ENCODE results near the gene ARAP1. TPM values are rescaled to one million over a fixed set of nuclear protein-coding genes. Genes with fewer than 3 reads are reported as not detected.

Gene ARAP1
- polyA plus RNA-seq, 3 donors from 2014 or later = 4.7 to 34.6 (median 16.4) TPM

- no peak for DNase-seq
- Mint-ChIP-seq H3K36me3 (peaks cover 0 to 5% (median 0%) of the 10 kb centered on the region in 3 donors), H3K9me3 (no peaks in the 10 kb centered on the region), H3K4me3 (peak overlapping the region; percentile 81 to 96 (median 90)), H3K4me1 (peaks cover 92 to 94% of the 10 kb centered on the region in 2 donors), H3K27me3 (ENCODE audit: low read depth in 3 of 3) (peaks cover 19 to 38% (median 37%) of the 10 kb centered on the region in 3 donors), H3K27ac (peak overlapping the region; percentile 99 to 100 (median 100))
These were observed 11.4 kb downstream of the ARAP1 start for GRCh38 chr11:72740562-72741428.

DNA sequence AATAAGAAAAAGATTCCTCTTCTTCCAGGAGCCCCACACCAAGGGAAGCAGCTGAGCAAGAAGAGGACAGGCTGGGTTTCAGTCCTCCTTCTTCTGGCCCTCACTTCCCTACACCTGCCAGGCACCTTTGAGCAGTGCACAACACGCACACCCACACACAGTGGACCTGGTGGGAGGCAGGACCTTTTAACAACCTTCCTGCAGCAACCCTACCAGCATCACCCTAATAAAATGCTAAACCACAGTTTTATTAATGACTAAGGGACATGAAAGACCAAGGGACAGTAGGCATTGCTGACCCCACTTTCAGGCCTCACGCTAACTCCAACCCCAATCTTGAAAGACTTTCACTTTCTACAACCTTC is 12.2 kb downstream of the ARAP1 start:
- Mint-ChIP-seq H3K4me1 (peaks cover 95 to 97% of the 10 kb centered on the region in 2 donors), H3K4me3 (peak overlapping the region; percentile 81 to 96 (median 90)), H3K27ac (peak overlapping the region; percentile 99 to 100 (median 100)), H3K36me3 (peaks cover 0 to 5% (median 0%) of the 10 kb centered on the region in 3 donors), H3K27me3 (ENCODE audit: low read depth in 3 of 3) (peaks cover 19 to 38% (median 37%) of the 10 kb centered on the region in 3 donors), H3K9me3 (no peaks in the 10 kb centered on the region)
- DNase-seq = peak in 1 of 3 donors; percentile 28

- H3K4me3 Mint-ChIP-seq = peak overlapping the region; percentile 81 to 96 (median 90)
These were observed 12.8 kb downstream of the ARAP1 start for GRCh38 chr11:72739240-72740059.

GRCh38 chr11:72738199-72739141 is 13.7 kb downstream of the ARAP1 start:
- DNase-seq = peak; percentile 68 to 77 (median 71)
- H3K36me3 Mint-ChIP-seq = peaks cover 0 to 5% (median 0%) of the 10 kb centered on the region in 3 donors
- no peaks in the 10 kb centered on the region for H3K9me3 Mint-ChIP-seq
- peak overlapping the region; percentile 81 to 96 (median 90) for H3K4me3 Mint-ChIP-seq
- peaks cover 19 to 36% (median 33%) of the 10 kb centered on the region in 3 donors for H3K27me3 Mint-ChIP-seq (ENCODE audit: low read depth in 3 of 3)
- H3K27ac Mint-ChIP-seq = peak overlapping the region; percentile 99 to 100 (median 100)
- H3K4me1 Mint-ChIP-seq = peaks cover 95 to 97% of the 10 kb centered on the region in 2 donors

More at GRCh38 chr11:72739240-72740059, 12.8 kb downstream of the ARAP1 start:
- Mint-ChIP-seq H3K36me3 (peaks cover 0 to 5% (median 0%) of the 10 kb centered on the region in 3 donors), H3K27me3 (ENCODE audit: low read depth in 3 of 3) (peaks cover 19 to 38% (median 37%) of the 10 kb centered on the region in 3 donors), H3K4me1 (peaks cover 97% of the 10 kb centered on the region in 2 donors), H3K9me3 (no peaks in the 10 kb centered on the region), H3K27ac (peak overlapping the region; percentile 99 to 100 (median 100))
- DNase-seq = peak in 1 of 3 donors; percentile 34

DNA sequence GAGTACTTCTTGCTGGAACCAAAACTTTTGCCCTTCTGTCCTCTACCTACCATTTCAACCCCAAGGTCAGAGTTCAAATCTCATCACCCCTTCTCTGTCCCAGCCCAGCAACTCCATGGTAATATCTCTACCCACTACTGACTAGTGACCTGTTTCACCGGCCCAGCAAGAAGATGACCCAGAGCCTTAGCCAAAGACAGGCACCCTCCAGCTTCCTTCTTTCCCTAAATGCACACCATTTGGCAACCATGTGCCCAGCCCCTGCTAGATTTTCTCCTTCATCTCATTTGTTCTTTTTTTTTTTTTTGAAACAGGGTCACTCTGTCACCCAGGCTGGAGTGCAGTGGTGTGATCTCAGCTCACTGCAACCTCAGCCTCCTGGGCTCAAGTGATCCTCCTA is 14.9 kb downstream of the ARAP1 start:
- H3K36me3 Mint-ChIP-seq = peaks cover 0 to 5% (median 0%) of the 10 kb centered on the region in 3 donors
- H3K27ac Mint-ChIP-seq = peak overlapping the region; percentile 99 to 100 (median 100)
- no peaks in the 10 kb centered on the region for H3K9me3 Mint-ChIP-seq
- peak overlapping the region; percentile 81 to 96 (median 90) for H3K4me3 Mint-ChIP-seq
- peaks cover 18 to 33% (median 33%) of the 10 kb centered on the region in 3 donors for H3K27me3 Mint-ChIP-seq (ENCODE audit: low read depth in 3 of 3)
- H3K4me1 Mint-ChIP-seq = peaks cover 95 to 97% of the 10 kb centered on the region in 2 donors
- DNase-seq = no peak

DNA sequence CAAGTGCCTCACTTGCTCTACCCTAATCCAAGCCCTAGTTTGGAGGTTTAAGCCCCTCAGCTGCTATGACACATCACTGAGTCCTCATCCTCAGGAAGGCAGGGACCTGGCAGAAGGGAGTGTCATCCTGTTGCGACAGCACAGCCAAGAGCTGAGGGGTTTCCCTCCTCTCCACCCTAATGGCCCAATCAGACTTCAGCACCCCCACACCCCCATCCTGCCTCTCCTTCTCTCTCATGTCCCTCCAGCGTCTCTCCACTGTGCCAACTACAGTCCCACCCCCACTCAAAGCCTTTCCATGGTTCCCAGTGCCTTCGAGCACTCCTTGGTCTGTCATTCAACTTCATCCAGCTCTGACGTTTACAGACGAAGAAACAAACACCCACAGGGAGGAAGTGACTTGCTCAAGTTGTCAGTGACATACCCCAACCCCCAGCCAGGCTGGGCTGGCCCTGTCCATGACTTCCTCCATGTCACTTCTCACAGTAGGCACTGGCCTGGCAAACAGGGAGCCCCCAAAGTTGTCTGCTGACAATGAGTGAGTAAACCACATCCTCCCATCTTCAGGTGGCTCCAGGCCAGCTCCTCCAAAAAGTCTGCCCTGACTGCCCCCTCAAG is 15.6 kb downstream of the ARAP1 start:
- Mint-ChIP-seq H3K36me3 (peaks cover 1 to 8% (median 1%) of the 10 kb centered on the region in 3 donors), H3K4me3 (peak overlapping the region; percentile 81 to 96 (median 90)), H3K4me1 (peaks cover 90 to 97% of the 10 kb centered on the region in 2 donors), H3K9me3 (no peaks in the 10 kb centered on the region), H3K27me3 (ENCODE audit: low read depth in 3 of 3) (peaks cover 17 to 31% (median 27%) of the 10 kb centered on the region in 3 donors), H3K27ac (peak overlapping the region; percentile 99 to 100 (median 100))
- DNase-seq = peak; percentile 92 to 93 (median 92)

GRCh38 chr11:72735495-72736027 is 16.6 kb downstream of the ARAP1 start:
- H3K27me3 Mint-ChIP-seq (ENCODE audit: low read depth in 3 of 3) = peaks cover 13 to 26% (median 25%) of the 10 kb centered on the region in 3 donors
- H3K27ac Mint-ChIP-seq = peak overlapping the region; percentile 99 to 100 (median 100)
- no peaks in the 10 kb centered on the region for H3K9me3 Mint-ChIP-seq
- DNase-seq = no peak
- peaks cover 4 to 18% (median 11%) of the 10 kb centered on the region in 3 donors for H3K36me3 Mint-ChIP-seq
- H3K4me3 Mint-ChIP-seq = peak overlapping the region in 4 of 5 donors; percentile 52 to 90 (median 68)
- peaks cover 84 to 97% of the 10 kb centered on the region in 2 donors for H3K4me1 Mint-ChIP-seq

DNA sequence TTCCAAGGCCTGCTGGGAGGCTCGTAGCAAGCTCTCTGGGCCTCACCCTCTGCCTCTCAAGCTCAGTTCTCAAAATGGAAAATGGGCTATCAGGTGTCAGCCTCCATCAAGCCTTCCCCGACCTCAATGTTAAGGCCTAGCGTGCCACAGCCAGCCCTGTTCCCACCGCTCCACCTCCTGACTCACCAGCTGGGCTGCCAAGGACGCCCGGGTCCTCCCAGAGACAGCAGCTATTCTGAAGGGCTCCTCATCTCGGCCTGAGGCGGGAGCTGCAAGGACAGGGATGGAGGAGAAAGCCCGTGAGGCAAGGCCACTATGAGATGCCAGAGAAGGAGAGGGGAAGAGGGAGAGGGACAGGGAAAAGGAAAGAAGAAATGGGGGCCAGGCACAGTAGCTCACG is 19.9 kb downstream of the ARAP1 start:
- no peak for DNase-seq

GRCh38 chr11:72730737-72731136 is 21.5 kb downstream of the ARAP1 start:
- no peak for DNase-seq
- no peaks in the 10 kb centered on the region for H3K9me3 Mint-ChIP-seq
- peaks cover 9 to 23% (median 22%) of the 10 kb centered on the region in 3 donors for H3K36me3 Mint-ChIP-seq
- H3K4me1 Mint-ChIP-seq = peaks cover 70 to 86% of the 10 kb centered on the region in 2 donors
- no peak overlapping the region for H3K4me3 Mint-ChIP-seq
- peak overlapping the region; percentile 79 to 100 (median 94) for H3K27ac Mint-ChIP-seq
- H3K27me3 Mint-ChIP-seq (ENCODE audit: low read depth in 3 of 3) = peaks cover 1 to 5% (median 4%) of the 10 kb centered on the region in 3 donors

More for the DNA sequence above, 19.9 kb downstream of the ARAP1 start:
- H3K36me3 Mint-ChIP-seq = peaks cover 9 to 27% (median 21%) of the 10 kb centered on the region in 3 donors
- H3K9me3 Mint-ChIP-seq = no peaks in the 10 kb centered on the region
- H3K27ac Mint-ChIP-seq = peak overlapping the region; percentile 83 to 100 (median 94)
- H3K27me3 Mint-ChIP-seq (ENCODE audit: low read depth in 3 of 3) = peaks cover 6 to 11% (median 9%) of the 10 kb centered on the region in 3 donors
- H3K4me1 Mint-ChIP-seq = peaks cover 79 to 95% of the 10 kb centered on the region in 2 donors
- peak overlapping the region in 2 of 5 donors; percentile 30 to 52 for H3K4me3 Mint-ChIP-seq

DNA sequence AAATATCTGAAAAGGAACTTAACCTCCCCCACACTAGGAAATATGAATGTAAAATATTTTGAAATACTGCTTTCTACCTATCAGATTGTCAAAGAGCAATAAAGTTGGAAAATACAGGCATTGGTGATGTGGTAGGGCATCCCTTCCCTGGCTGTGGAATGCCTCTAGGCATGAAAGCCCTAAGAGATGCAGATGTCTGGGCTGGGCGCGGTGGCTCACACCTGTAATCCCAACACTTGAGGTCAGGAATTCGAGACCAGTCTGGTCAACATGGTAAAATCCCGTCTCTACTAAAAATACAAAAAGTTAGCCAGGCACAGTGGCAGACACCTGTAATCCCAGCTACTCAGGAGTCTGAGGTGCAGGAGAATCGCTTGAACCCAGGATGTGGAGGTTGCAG is 22.0 kb downstream of the ARAP1 start:
- peak overlapping the region; percentile 79 to 100 (median 93) for H3K27ac Mint-ChIP-seq
- H3K4me3 Mint-ChIP-seq = no peak overlapping the region
- H3K36me3 Mint-ChIP-seq = peaks cover 10 to 27% (median 26%) of the 10 kb centered on the region in 3 donors
- H3K9me3 Mint-ChIP-seq = peaks cover 0 to under 1% (median 0%) of the 10 kb centered on the region in 6 donors
- peaks cover 4 to 7% (median 5%) of the 10 kb centered on the region in 3 donors for H3K27me3 Mint-ChIP-seq (ENCODE audit: low read depth in 3 of 3)
- DNase-seq = no peak
- peaks cover 70 to 86% of the 10 kb centered on the region in 2 donors for H3K4me1 Mint-ChIP-seq

DNA sequence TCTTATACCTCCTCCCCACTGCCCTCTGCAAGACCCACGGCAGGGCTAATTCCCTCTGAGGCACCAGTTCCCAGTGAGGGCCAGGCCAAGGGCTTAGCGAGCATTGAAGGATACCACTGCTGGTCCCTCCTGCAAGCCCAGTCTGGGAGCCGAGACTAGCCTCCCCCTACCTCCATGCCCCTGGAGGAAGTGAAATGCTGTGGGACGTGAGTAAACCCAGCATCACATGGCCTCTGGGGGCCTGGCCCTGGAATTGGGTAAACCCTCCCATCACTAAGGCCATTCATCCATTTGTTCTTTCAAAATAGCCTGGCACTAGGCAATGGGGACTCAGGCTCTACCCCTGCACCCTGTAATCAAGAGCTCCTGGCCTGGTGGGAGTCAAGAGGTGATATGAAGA is 24.7 kb downstream of the ARAP1 start:
- Mint-ChIP-seq H3K9me3 (peaks cover 0 to 2% (median 0%) of the 10 kb centered on the region in 6 donors), H3K4me1 (peaks cover 71 to 83% of the 10 kb centered on the region in 2 donors), H3K36me3 (peaks cover 13 to 30% (median 28%) of the 10 kb centered on the region in 3 donors)

More for the DNA sequence above, 24.7 kb downstream of the ARAP1 start:
- Mint-ChIP-seq H3K27me3 (ENCODE audit: low read depth in 3 of 3) (peaks cover 8 to 19% (median 17%) of the 10 kb centered on the region in 3 donors), H3K27ac (peak overlapping the region; percentile 79 to 99 (median 88)), H3K4me3 (peak overlapping the region in 1 of 5 donors; percentile 9)
- no peak for DNase-seq
